ENCODE measurements around the gene CHCT1. TPM values are rescaled to one million over a fixed set of nuclear protein-coding genes. Genes with fewer than 3 reads are reported as not detected.

Gene CHCT1
- total and polyA plus RNA-seq, 2 of the 8 experiments (the other 6 are each of a cell fraction or from before 2014, with no cell fraction given) = 0.06 TPM; not detected in 1

DNA sequence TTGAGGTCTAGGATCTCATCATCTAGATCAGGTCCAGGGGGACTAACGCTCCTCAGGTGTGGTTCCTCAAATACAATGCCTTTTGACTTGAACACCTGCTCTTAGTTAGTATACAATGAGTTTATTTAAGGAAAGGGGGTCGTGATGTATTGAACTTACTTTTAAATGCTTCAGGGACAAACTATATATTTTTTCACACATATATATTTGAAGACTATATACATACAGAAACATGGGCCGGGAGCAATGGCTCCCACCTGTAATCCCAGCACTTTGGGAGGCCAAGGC, 18.8 kb upstream of the CHCT1 start (continued):
- TF ChIP-seq SRF (IDR thresholded peaks at IDR 0.05; ENCODE audit: low read depth, low read length) (no peak), RBBP5 (IDR thresholded peaks at IDR 0.05; ENCODE audit: borderline replicate concordance, low read depth, low read length) (no peak)

All from H1 (cell line).